HG03571 (cell line): Measurements from ENCODE around the gene THSD1.

Experiments used
- ATAC-seq: cut with Tn5 transposase; IDR thresholded peaks from one replicate; pipeline ENCODE4 v1.9.1; 2021; ENCODE audit not compliant: unreplicated experiment

Gene THSD1

GRCh38 chr13:52405767-52406494 is at the start of gene THSD1:
THSD1 (minus strand) TSS chr13:52406172; CDS start chr13:52402600, 3,572 bp downstream.
- no peak for ATAC-seq

GRCh38 chr13:52455677-52456041 is 49.7 kb upstream of the THSD1 start:
- peak; percentile 31 for ATAC-seq

GRCh38 chr13:52454820-52455676 is 49.1 kb upstream of the THSD1 start, which contains the start of gene CKAP2:
CKAP2 (plus strand) TSS chr13:52455478; CDS start chr13:52455557, 79 bp downstream.
- ATAC-seq = peak; percentile 74

GRCh38 chr13:52454459-52454819 is 48.5 kb upstream of the THSD1 start:
- peak; percentile 18 for ATAC-seq

GRCh38 chr13:52452470-52452869 is 46.5 kb upstream of the THSD1 start:
- no peak for ATAC-seq

GRCh38 chr13:52451135-52451804 is 45.3 kb upstream of the THSD1 start:
- no peak for ATAC-seq

- no peak for ATAC-seq
These were observed 44.8 kb upstream of the THSD1 start for GRCh38 chr13:52450793-52451116.

- peak; percentile 62 for ATAC-seq
These were observed 44.2 kb upstream of the THSD1 start, which contains the start of gene VPS36 for GRCh38 chr13:52450012-52450792. VPS36 (minus strand) TSS chr13:52450634; CDS start chr13:52450594, 40 bp downstream.

- ATAC-seq = no peak
These were observed 43.5 kb upstream of the THSD1 start for GRCh38 chr13:52449331-52450011.

- ATAC-seq = no peak
These were observed 42.0 kb upstream of the THSD1 start for GRCh38 chr13:52447815-52448552.

- ATAC-seq = no peak
These were observed 41.4 kb upstream of the THSD1 start for GRCh38 chr13:52447354-52447753.

GRCh38 chr13:52446265-52446664 is 40.3 kb upstream of the THSD1 start:
- ATAC-seq = no peak

- no peak for ATAC-seq
These were observed 26.5 kb upstream of the THSD1 start for GRCh38 chr13:52432456-52432855.

- ATAC-seq = no peak
These were observed 22.3 kb upstream of the THSD1 start for GRCh38 chr13:52428295-52428694.

- no peak for ATAC-seq
These were observed 15.2 kb upstream of the THSD1 start for GRCh38 chr13:52421216-52421615.

- no peak for ATAC-seq
These were observed 13.1 kb upstream of the THSD1 start for GRCh38 chr13:52419080-52419479.

GRCh38 chr13:52414963-52415362 is 9.0 kb upstream of the THSD1 start:
- ATAC-seq = no peak

- no peak for ATAC-seq
These were observed 8.1 kb upstream of the THSD1 start for GRCh38 chr13:52414051-52414450.

GRCh38 chr13:52412128-52412527 is 6.2 kb upstream of the THSD1 start:
- ATAC-seq = no peak

- peak; percentile 96 for ATAC-seq
These were observed 5.7 kb upstream of the THSD1 start for GRCh38 chr13:52411629-52412028.
